Measurements from ENCODE around the gene PAGR1. TPM values are rescaled to one million over a fixed set of nuclear protein-coding genes. Genes with fewer than 3 reads are reported as not detected.
"Not testable (repeated sequence)": the region's sequence is repeated elsewhere in the genome, so short reads cannot be mapped to it uniquely, and the experiment has no call there.

Gene PAGR1
- total RNA-seq, 1 donor from 2014 or later, result 12.9 TPM

DNA sequence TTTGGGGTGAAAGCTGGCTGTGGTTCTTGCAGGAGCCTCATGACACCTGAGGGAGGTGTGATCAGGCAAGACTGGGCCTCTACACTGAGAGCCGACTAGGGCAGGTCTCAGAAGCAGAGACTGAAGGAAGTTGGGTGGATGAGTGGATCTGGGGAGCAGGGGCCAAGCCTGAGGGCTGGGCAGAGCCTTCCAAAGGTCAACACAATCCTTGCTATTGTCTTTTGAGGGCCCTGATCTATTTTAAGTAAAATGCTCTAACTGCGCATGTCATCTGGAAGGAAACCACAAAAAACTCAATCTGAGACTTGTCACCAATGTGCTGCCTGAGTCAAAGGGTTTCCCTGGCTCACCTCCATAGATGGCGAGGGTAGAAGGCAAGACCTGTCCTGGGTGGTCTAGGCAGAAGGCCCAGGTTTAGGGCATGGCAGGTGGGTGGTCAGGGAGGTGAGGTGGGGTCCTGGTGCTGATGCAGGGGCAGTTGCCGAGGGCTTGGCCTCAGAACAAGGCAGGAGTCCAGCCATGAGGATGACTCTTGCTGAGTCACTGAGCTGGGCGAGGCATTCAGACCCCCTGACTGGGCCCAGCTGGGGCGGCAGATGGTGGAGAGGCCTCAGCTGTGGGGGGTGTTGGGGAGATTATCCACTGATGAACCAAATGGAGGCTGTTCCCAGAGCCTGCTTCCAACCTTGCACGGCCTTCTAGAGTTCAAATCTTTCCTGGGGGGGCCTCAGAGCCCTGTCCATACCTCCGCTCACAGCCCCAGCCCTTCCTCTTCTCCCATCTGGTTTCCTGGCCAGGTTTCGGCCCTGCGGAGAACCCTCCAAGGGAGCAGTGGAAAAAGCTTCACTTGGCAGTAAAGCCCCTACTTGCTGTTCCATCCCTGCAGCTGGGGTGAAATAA, 9.4 kb downstream of the PAGR1 start:
- TF ChIP-seq, protein P1, sequence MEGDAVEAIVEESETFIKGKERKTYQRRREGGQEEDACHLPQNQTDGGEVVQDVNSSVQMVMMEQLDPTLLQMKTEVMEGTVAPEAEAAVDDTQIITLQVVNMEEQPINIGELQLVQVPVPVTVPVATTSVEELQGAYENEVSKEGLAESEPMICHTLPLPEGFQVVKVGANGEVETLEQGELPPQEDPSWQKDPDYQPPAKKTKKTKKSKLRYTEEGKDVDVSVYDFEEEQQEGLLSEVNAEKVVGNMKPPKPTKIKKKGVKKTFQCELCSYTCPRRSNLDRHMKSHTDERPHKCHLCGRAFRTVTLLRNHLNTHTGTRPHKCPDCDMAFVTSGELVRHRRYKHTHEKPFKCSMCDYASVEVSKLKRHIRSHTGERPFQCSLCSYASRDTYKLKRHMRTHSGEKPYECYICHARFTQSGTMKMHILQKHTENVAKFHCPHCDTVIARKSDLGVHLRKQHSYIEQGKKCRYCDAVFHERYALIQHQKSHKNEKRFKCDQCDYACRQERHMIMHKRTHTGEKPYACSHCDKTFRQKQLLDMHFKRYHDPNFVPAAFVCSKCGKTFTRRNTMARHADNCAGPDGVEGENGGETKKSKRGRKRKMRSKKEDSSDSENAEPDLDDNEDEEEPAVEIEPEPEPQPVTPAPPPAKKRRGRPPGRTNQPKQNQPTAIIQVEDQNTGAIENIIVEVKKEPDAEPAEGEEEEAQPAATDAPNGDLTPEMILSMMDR (IDR thresholded peaks at IDR 0.05; ENCODE audit: borderline replicate concordance), result no peak
- peaks cover 4% of the 10 kb centered on the region for H3K36me3 ChIP-seq
- intact Hi-C loops (cut with micrococcal nuclease), result no loop called here
- H3K27me3 ChIP-seq (ENCODE audit: low read depth), result no peaks in the 10 kb centered on the region
- H3K9me3 ChIP-seq (replicated peaks), result no peaks in the 10 kb centered on the region
- H3K27ac ChIP-seq (replicated peaks), result peak overlapping the region; percentile 87
- peak overlapping the region; percentile 21 for H3K4me3 ChIP-seq
- H3K4me1 ChIP-seq, result peaks cover 86% of the 10 kb centered on the region
- DNase-seq, result peak; percentile 67

DNA sequence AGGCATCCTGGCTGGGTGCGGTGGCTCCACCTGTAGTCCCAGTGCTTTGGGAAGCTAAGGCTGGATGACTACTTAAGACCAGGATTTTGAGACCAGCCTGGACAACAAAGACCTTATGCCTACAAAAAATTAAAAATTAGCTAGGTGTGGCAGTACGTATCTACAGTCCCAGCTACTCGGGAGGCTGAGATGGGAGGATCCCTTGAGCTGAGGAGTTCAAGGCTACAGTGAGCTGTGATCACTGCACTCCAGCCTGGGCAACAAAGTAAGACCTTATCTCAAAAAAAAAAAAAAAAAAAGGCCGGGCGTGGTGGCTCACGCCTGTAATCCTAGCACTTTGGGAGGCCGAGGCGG, 10.4 kb downstream of the PAGR1 start:
- no peak for DNase-seq
- Histone ChIP-seq H3K4me3 (no peak overlapping the region), H3K9me3 (replicated peaks) (no peaks in the 10 kb centered on the region), H3K36me3 (peaks cover 12% of the 10 kb centered on the region), H3K27me3 (ENCODE audit: low read depth) (no peaks in the 10 kb centered on the region), H3K27ac (replicated peaks) (peak overlapping the region; percentile 87), H3K4me1 (peaks cover 82% of the 10 kb centered on the region)
- TF ChIP-seq, protein P1 (IDR thresholded peaks at IDR 0.05; ENCODE audit: borderline replicate concordance), result no peak
- intact Hi-C loops (cut with micrococcal nuclease), result no loop called here

DNA sequence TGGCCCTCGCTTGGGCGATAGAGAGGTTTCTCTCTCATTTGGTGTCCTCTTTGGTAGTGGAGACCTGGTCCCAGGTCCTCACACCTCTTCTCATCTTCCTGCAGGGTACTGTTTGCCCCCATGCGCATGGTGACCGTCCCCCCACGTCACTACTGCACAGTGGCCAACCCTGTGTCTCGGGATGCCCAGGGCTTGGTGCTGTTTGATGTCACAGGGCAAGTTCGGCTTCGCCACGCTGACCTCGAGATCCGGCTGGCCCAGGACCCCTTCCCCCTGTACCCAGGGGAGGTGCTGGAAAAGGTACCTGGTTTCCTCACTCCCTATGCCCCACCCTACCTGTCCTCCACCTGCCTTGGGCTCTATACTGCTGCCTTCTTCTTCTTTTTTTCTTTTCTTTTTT, 14.8 kb downstream of the PAGR1 start:
- Histone ChIP-seq H3K36me3 (peaks cover 50% of the 10 kb centered on the region), H3K27me3 (ENCODE audit: low read depth) (no peaks in the 10 kb centered on the region), H3K4me3 (no peak overlapping the region), H3K27ac (replicated peaks) (no peak overlapping the region), H3K4me1 (peaks cover 44% of the 10 kb centered on the region), H3K9me3 (replicated peaks) (no peaks in the 10 kb centered on the region)
- TF ChIP-seq, protein P1 (IDR thresholded peaks at IDR 0.05; ENCODE audit: borderline replicate concordance), result no peak
- intact Hi-C loops (cut with micrococcal nuclease), result no loop called here
- no peak for DNase-seq

DNA sequence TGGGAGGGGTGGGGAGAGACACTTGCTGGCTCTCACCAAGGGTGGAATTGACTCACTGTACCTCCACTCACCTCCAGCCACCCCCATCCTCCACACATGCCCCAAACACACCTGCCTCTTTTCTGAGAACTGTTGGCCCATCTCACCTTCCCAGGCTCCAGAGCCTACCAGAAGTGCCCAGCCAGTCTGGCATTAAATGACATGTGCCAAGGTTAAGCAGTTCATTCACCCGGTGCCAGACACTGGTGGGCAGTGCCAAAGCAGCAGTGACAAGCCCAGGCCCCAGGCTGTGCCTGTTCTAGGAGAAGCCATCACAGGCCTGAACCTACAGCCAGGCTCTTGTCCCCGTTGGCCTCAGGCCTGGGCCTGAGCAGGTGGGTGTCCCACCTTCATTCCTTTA, 15.5 kb downstream of the PAGR1 start:
- TF ChIP-seq, protein P1 (IDR thresholded peaks at IDR 0.05; ENCODE audit: borderline replicate concordance), result no peak
- intact Hi-C loops (cut with micrococcal nuclease), result no loop called here
- H3K4me3 ChIP-seq, result no peak overlapping the region
- H3K27ac ChIP-seq (replicated peaks), result no peak overlapping the region
- no peaks in the 10 kb centered on the region for H3K9me3 ChIP-seq (replicated peaks)
- H3K27me3 ChIP-seq (ENCODE audit: low read depth), result no peaks in the 10 kb centered on the region
- peaks cover 58% of the 10 kb centered on the region for H3K36me3 ChIP-seq
- no peak for DNase-seq
- H3K4me1 ChIP-seq, result peaks cover 37% of the 10 kb centered on the region

DNA sequence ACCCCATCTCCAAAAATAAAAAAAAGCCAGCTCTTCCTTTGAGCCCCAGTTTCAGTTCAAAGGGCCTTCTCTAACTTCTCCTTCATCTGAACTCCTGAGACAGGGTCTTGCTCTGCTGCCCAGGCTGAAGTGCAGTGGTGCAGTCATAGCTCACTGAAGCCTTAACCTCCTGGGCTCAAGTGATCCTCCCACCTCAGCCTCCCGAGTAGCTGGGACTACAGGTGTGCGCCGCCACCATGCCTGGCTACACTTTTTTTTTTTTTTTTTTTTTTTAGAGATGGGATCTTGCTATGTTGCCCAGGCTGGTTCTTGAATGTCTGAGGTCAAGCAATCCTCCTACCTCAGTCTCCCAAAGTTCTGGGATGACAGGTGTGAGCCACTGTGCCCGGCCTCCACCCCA, 17.3 kb downstream of the PAGR1 start:
- H3K4me3 ChIP-seq; DNase-seq; intact Hi-C loops (cut with micrococcal nuclease); H3K27ac ChIP-seq (replicated peaks); H3K9me3 ChIP-seq (replicated peaks); H3K27me3 ChIP-seq (ENCODE audit: low read depth): not testable (repeated sequence)
- H3K36me3 ChIP-seq, result peaks cover 75% of the 10 kb centered on the region
- H3K4me1 ChIP-seq, result peaks cover 23% of the 10 kb centered on the region

DNA sequence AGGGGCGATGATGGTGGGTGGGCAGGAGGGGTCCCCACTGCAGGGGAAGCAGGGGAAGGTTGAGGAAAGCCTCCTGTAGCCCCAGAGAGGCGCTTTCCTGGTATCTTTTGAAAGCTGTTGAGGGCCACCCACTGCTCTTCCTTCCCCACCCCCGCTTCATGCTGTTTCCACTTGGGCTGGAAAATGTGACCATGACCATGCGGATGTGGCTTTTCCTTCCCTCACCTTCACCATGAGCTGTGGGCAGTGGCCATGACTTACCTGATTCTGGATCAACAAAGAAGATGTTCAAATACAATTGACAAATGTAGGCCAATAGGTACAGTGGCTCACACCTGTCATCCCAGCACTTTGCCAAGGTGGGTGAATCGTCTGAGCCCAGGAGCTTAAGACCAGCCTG, 18.1 kb downstream of the PAGR1 start:
- no peaks in the 10 kb centered on the region for H3K9me3 ChIP-seq (replicated peaks)
- no peak overlapping the region for H3K27ac ChIP-seq (replicated peaks)
- peaks cover 83% of the 10 kb centered on the region for H3K36me3 ChIP-seq
- no peak overlapping the region for H3K4me3 ChIP-seq
- peaks cover 21% of the 10 kb centered on the region for H3K4me1 ChIP-seq
- intact Hi-C loops (cut with micrococcal nuclease), result no loop called here
- H3K27me3 ChIP-seq (ENCODE audit: low read depth), result no peaks in the 10 kb centered on the region
- no peak for DNase-seq
- TF ChIP-seq, protein P1 (IDR thresholded peaks at IDR 0.05; ENCODE audit: borderline replicate concordance), result no peak
